Transverse colon (tissue), 4 donors: Measurements from ENCODE around the gene DEGS2. TPM values are rescaled to one million over a fixed set of nuclear protein-coding genes. Genes with fewer than 3 reads are reported as not detected.
A peak's percentile ranks its signal among the peaks of the same experiment; 100 is the strongest.

Source experiments
- DNase-seq: peaks from one replicate; pipeline ENCODE4 v3.0.0-alpha.2; 2019
- H3K27ac ChIP-seq, 4 donors: fragments of 200-600 bp; sonication (generic); 2 replicates each; pipeline ENCODE4 v1.5.1; 2016 to 2018; ENCODE audit warnings: inconsistent platforms in 4 of 4
- H3K27me3 ChIP-seq: fragments of 200-600 bp; sonication (generic); 2 replicates; pipeline ENCODE4 v1.5.1; 2017; ENCODE audit warnings: inconsistent platforms
- H3K36me3 ChIP-seq, 4 donors: fragments of 200-600 bp; sonication (generic); 2 replicates each; pipeline ENCODE4 v1.5.1; 2017 to 2019; ENCODE audit warnings: inconsistent platforms in 4 of 4
- H3K4me1 ChIP-seq, 4 donors: fragments of 200-600 bp; sonication (generic); 2 replicates each; pipeline ENCODE4 v1.5.1; 2017 to 2020; ENCODE audit warnings: inconsistent platforms in 4 of 4
- H3K4me3 ChIP-seq, 4 donors: fragments of 200-600 bp; sonication (generic); 1 replicate in 1 of 4; 2 replicates in 3 of 4; pipeline versions ENCODE4 v1.5.1 to v1.6.1; 2017 to 2019; ENCODE audit warnings: inconsistent platforms in 4 of 4
- H3K9me3 ChIP-seq, 2 donors: fragments of 200-600 bp; sonication (generic); 2 replicates each; pipeline ENCODE4 v1.5.1; 2017 to 2019; ENCODE audit warnings: inconsistent platforms in 2 of 2
- EP300 ChIP-seq: sonication (generic); formaldehyde crosslinking; IDR thresholded peaks from one replicate; pipeline ENCODE4 v1.6.1; 2017; ENCODE audit warnings: antibody characterized with exemption, low read depth
- POLR2A ChIP-seq: fragments of 450-650 bp; IDR thresholded peaks from one replicate; pipeline ENCODE4 v1.6.1; 2016; ENCODE audit warnings: antibody characterized with exemption, mild to moderate bottlenecking, moderate library complexity
- POLR2AphosphoS5 ChIP-seq, 3 donors: sonication (generic); formaldehyde crosslinking; IDR thresholded peaks; one replicate each; pipeline ENCODE4 v1.6.1; 2016; ENCODE audit warnings: antibody characterized with exemption in 3 of 3
- WGBS, 2 donors: methylation state at CpG; one replicate each; pipeline ENCODE4 v1.1.5; 2018; ENCODE audit warnings: low coverage in 1 of 2; 5-methylcytosine and 5-hydroxymethylcytosine counted together
- in situ Hi-C, 4 donors: fragments of 200-750 bp; cut with MboI; loops; one replicate each; pipeline versions ENCODE4 v1.15.0 to v1.15.1; 2017; ENCODE audit warnings: low sequenced_read_pairs in 3 of 4, low pct_ligation_motif_present in 1 of 4, low pct_unique_long_range_greater_than_20kb in 1 of 4
- intact Hi-C: fragments of 100-400 bp; cut with DNase I; formaldehyde crosslinking; loops from one replicate; pipeline ENCODE4 v1.15.1; 2023; ENCODE audit warnings: low total_unique reads
- total RNA-seq, 4 donors: library from RNA; depleted of rRNA; stranded (reverse); fragments of >200 nt; gene quantifications; one replicate each; pipeline ENCODE4 v1.1.0, GENCODE V29; 2016
- TF ChIP-seq, protein P1 (sequence below), 5 experiments: fragments of 200-600 bp in 3 of 5; fragments of 450-650 bp in 2 of 5; sonication (generic) in 3 of 5; IDR thresholded peaks; 1 replicate in 2 of 5; 2 replicates in 3 of 5; pipeline ENCODE4 v1.5.1; 2016 to 2017; ENCODE audit warnings: antibody characterized with exemption in 5 of 5, inconsistent platforms in 3 of 5, mild to moderate bottlenecking in 2 of 5, moderate library complexity in 1 of 5

Gene DEGS2
- total RNA-seq, 4 donors from 2014 or later = 4.9 to 33.2 (median 23.7) TPM

DNA sequence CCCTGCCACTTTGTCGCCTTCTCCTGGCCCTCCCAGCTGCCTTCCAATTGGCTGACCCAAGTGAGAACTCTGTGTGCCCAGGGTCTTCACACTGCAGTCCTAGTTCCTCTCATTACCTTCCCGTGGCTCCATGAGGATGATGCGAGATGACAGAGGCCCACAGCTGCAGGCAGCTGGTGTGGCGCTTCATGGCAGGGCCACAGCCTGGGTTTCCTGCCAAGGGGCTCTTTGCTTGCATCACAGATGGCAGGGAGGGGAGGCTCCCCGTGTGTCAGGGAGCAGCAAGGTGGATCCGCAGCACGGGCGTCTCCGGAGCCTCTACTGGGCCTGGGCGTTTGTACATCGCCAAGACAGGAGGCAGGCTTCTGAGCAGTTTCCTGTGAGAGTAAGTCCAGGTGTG is 28.9 kb downstream of the DEGS2 start:
- intact Hi-C loops (no loop called here), in situ Hi-C loops (no loop called here)
- Histone ChIP-seq H3K27me3 (no peaks in the 10 kb centered on the region), H3K4me1 (peaks cover 0 to 13% (median 3%) of the 10 kb centered on the region in 4 donors), H3K27ac (peak overlapping the region in 1 of 4 donors; percentile 29), H3K36me3 (no peaks in the 10 kb centered on the region), H3K4me3 (no peak overlapping the region), H3K9me3 (no peaks in the 10 kb centered on the region)
- 69 to 85% methylated on average over 2 to 11 of the region's 11 CpGs for WGBS, 2 donors
- no peak for DNase-seq
- no peak for TF ChIP-seq POLR2AphosphoS5 (IDR thresholded peaks at IDR 0.05)
- TF ChIP-seq POLR2A = no peak
- TF ChIP-seq, protein P1, sequence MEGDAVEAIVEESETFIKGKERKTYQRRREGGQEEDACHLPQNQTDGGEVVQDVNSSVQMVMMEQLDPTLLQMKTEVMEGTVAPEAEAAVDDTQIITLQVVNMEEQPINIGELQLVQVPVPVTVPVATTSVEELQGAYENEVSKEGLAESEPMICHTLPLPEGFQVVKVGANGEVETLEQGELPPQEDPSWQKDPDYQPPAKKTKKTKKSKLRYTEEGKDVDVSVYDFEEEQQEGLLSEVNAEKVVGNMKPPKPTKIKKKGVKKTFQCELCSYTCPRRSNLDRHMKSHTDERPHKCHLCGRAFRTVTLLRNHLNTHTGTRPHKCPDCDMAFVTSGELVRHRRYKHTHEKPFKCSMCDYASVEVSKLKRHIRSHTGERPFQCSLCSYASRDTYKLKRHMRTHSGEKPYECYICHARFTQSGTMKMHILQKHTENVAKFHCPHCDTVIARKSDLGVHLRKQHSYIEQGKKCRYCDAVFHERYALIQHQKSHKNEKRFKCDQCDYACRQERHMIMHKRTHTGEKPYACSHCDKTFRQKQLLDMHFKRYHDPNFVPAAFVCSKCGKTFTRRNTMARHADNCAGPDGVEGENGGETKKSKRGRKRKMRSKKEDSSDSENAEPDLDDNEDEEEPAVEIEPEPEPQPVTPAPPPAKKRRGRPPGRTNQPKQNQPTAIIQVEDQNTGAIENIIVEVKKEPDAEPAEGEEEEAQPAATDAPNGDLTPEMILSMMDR (IDR thresholded peaks at IDR 0.05) = no peak

DNA sequence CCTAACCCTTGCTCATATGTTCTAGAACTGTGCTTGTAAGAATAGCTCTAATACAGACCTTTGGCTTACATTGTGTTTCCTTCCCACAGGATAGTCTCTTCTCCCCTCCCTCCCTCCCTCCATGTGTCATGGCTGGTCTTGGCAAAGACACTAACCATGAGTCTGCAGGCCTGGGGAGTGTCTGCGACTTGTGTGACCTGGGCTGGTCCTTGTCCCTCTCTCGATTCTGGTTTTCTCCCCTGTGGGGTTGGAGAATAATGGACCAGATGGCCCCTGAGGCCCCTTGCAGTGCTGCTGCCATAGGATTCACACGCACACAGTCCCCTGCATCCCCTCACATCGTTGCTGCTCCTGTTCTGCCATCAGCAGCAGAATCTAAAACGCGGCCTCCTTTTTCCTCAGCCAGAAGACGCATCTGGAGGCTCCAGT is 30.3 kb downstream of the DEGS2 start:
- no peak for DNase-seq
- in situ Hi-C loops = no loop called here
- intact Hi-C loops = no loop called here
- no peak overlapping the region for H3K27ac ChIP-seq
- no peak overlapping the region for H3K4me3 ChIP-seq
- H3K36me3 ChIP-seq = no peaks in the 10 kb centered on the region
- 67 to 91% methylated on average over 1 to 7 of the region's 7 CpGs for WGBS, 2 donors
- TF ChIP-seq POLR2AphosphoS5 (IDR thresholded peaks at IDR 0.05) (no peak), POLR2A (no peak), EP300 (no peak)
- TF ChIP-seq, protein P1 (IDR thresholded peaks at IDR 0.05) = no peak
- no peaks in the 10 kb centered on the region for H3K27me3 ChIP-seq
- no peaks in the 10 kb centered on the region for H3K9me3 ChIP-seq
- H3K4me1 ChIP-seq = peaks cover 0 to 13% (median 0%) of the 10 kb centered on the region in 4 donors

DNA sequence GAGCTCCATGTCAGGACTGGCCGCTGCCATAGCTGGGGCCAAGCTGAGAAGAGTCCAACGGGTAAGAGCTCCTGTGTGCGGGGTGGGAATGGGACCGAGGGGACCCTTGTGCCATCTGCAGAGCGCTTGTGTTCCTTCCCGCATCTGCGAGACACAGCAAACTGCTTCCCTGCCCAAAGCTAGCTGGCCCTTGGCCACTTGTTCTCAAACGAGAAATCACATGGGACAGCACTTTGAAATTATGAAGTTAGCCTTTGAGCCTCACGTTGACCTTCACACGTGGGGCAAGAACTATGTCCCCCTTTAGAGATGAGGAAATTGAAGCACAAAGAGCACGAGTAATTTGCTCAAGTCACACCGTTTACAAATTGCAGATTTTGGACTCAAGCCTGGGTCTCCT is 30.8 kb downstream of the DEGS2 start:
- no peaks in the 10 kb centered on the region for H3K36me3 ChIP-seq
- intact Hi-C loops (no loop called here), in situ Hi-C loops (no loop called here)

DNA sequence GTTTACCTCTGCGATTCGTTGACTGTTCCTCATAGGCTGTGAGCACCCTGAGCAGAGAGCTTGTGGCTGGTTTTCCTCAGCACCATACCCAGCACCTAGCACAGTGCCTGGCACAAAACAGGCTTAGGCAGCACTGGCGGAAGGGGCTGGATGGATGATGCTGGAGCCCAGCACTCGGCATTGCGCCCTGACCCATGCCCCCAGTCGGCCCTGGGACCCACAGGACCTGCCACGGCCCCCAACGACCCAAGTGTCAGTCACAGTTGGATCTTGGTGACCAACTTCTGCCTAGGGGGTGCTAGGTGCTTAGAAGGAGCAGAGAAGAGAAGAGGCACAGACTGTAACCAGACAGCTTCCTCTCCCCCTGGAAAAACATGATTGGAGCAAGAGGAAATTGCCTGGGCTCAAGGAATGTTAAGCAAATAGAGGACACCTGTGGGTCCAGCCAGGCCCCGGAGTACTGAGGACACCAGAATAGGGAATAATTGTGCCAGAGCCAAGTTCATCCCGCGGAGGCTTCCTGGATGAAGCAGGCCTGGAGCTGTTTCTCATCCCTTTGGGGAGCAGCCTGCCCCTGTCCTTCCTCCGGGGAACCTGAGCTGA is 31.5 kb downstream of the DEGS2 start:
- peaks cover 0 to 13% (median 0%) of the 10 kb centered on the region in 4 donors for H3K4me1 ChIP-seq
- 89% methylated on average over 12 of the region's 12 CpGs; no CpG with 5 or more reads in 1 of the 2 donors for WGBS, 2 donors
- no peak for DNase-seq
- no peak overlapping the region for H3K4me3 ChIP-seq
- H3K27me3 ChIP-seq = no peaks in the 10 kb centered on the region
- no peak for TF ChIP-seq POLR2A
- TF ChIP-seq EP300 = no peak
- TF ChIP-seq, protein P1 (IDR thresholded peaks at IDR 0.05) = no peak
- no peak for TF ChIP-seq POLR2AphosphoS5 (IDR thresholded peaks at IDR 0.05)
- intact Hi-C loops = no loop called here
- no peaks in the 10 kb centered on the region for H3K9me3 ChIP-seq
- in situ Hi-C loops = no loop called here
- no peak overlapping the region for H3K27ac ChIP-seq
- H3K36me3 ChIP-seq = no peaks in the 10 kb centered on the region

More for the DNA sequence above, 30.8 kb downstream of the DEGS2 start:
- TF ChIP-seq, protein P1 (IDR thresholded peaks at IDR 0.05) = no peak
- TF ChIP-seq POLR2AphosphoS5 (IDR thresholded peaks at IDR 0.05) (no peak), POLR2A (no peak), EP300 (no peak)
- H3K4me3 ChIP-seq = no peak overlapping the region
- peaks cover 0 to 13% (median 0%) of the 10 kb centered on the region in 4 donors for H3K4me1 ChIP-seq
- H3K27me3 ChIP-seq = no peaks in the 10 kb centered on the region
- H3K9me3 ChIP-seq = no peaks in the 10 kb centered on the region
- WGBS, 2 donors = 70 to 79% methylated on average over 3 to 12 of the region's 12 CpGs
- no peak for DNase-seq
- H3K27ac ChIP-seq = no peak overlapping the region
